ENCODE measurements around the gene MACROD2. TPM values are rescaled to one million over a fixed set of nuclear protein-coding genes. Genes with fewer than 3 reads are reported as not detected.

The MACROD2 gene
- total and polyA plus RNA-seq, 9 donors, result 3.7 to 25.5 (median 7.8) TPM

DNA sequence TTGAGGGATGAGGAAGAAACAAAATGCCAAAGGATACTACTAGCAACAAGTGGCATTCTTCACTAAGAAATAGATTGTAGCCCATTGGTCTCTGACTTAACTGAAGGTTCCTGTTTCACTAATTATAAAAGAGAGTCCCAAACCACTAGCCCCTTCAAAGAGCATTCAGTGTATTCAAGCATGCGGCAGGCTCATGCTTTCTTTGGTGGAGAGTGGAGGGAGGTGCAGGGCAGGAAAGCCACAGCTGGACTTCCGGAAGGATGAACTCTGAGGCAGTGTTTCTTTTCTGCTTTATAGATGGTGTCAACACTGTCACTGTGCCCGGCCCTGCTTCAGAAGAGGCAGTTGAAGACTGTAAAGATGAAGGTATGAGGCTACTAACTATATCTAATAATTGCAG, 1941.9 kb downstream of the MACROD2 start:
- Histone ChIP-seq H3K27ac (no peak overlapping the region), H3K9me3 (no peaks in the 10 kb centered on the region), H3K27me3 (no peaks in the 10 kb centered on the region), H3K4me3 (no peak overlapping the region), H3K4me1 (ENCODE audit: insufficient read depth) (no peaks in the 10 kb centered on the region), H3K36me3 (no peaks in the 10 kb centered on the region)
- TF ChIP-seq POLR2A (IDR thresholded peaks at IDR 0.05), result no peak
- TF ChIP-seq, protein P1, sequence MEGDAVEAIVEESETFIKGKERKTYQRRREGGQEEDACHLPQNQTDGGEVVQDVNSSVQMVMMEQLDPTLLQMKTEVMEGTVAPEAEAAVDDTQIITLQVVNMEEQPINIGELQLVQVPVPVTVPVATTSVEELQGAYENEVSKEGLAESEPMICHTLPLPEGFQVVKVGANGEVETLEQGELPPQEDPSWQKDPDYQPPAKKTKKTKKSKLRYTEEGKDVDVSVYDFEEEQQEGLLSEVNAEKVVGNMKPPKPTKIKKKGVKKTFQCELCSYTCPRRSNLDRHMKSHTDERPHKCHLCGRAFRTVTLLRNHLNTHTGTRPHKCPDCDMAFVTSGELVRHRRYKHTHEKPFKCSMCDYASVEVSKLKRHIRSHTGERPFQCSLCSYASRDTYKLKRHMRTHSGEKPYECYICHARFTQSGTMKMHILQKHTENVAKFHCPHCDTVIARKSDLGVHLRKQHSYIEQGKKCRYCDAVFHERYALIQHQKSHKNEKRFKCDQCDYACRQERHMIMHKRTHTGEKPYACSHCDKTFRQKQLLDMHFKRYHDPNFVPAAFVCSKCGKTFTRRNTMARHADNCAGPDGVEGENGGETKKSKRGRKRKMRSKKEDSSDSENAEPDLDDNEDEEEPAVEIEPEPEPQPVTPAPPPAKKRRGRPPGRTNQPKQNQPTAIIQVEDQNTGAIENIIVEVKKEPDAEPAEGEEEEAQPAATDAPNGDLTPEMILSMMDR (IDR thresholded peaks at IDR 0.05), result no peak
- TF ChIP-seq EP300 (IDR thresholded peaks at IDR 0.05), result no peak
- DNase-seq, result no peak
- 80 to 87% (median 83%) methylated on average over 3 of the region's 3 CpGs for WGBS, 3 donors
- intact Hi-C loops (cut with DNase I), result no loop called here

DNA sequence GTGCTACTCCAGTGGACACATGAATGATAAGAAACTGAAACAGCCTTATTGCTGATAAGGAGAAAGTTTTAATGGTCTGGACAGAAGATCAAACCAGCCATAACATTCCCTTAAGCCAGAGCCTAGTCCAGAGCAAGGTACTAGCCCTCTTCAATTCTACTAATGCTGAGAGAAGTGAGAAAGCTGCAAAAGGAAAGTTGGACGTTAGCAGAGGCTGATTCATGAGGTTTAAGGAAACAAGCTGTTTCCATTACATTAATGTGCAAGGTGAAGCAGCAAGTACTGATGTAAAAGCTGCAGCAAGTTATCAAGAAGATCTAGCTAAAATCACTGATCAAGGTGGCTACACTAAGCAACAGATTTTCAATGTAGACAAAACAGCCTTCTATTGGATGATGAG, 1943.5 kb downstream of the MACROD2 start:
- no peak for DNase-seq
- H3K9me3 ChIP-seq, result no peaks in the 10 kb centered on the region
- H3K27me3 ChIP-seq, result no peaks in the 10 kb centered on the region
- no peaks in the 10 kb centered on the region for H3K36me3 ChIP-seq
- intact Hi-C loops (cut with DNase I), result no loop called here
- TF ChIP-seq, protein P1 (IDR thresholded peaks at IDR 0.05), result no peak
- TF ChIP-seq EP300 (IDR thresholded peaks at IDR 0.05), result no peak
- no peak for TF ChIP-seq POLR2A (IDR thresholded peaks at IDR 0.05)
- no peak overlapping the region for H3K27ac ChIP-seq
- no peak overlapping the region for H3K4me3 ChIP-seq
- H3K4me1 ChIP-seq (ENCODE audit: insufficient read depth), result no peaks in the 10 kb centered on the region
- 78 to 86% (median 80%) methylated on average over 1 of the region's 1 CpG for WGBS, 3 donors

DNA sequence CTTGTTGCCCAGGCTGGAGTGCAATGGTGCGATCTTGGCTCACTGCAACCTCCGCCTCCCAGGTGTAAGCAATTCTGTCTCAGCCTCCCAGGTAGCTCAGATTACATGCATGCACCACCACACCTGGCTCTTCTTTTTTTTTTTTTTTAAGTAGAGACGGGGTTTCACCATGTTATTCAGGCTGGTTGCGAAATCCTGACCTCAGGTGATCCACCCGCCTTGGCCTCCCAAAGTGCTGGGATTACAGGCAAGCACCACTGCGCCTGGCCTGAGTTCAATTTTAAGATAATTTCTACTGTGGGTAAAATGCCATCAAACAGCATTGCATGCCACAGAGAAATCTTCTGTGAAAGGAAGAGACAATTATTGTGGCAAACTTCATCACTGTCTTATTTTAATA, 1944.8 kb downstream of the MACROD2 start:
- Histone ChIP-seq H3K36me3 (no peaks in the 10 kb centered on the region), H3K27me3 (no peaks in the 10 kb centered on the region), H3K4me3 (no peak overlapping the region), H3K9me3 (no peaks in the 10 kb centered on the region), H3K27ac (no peak overlapping the region), H3K4me1 (ENCODE audit: insufficient read depth) (no peaks in the 10 kb centered on the region)
- no peak for TF ChIP-seq POLR2A (IDR thresholded peaks at IDR 0.05)
- WGBS, 3 donors, result 94 to 95% (median 95%) methylated on average over 6 of the region's 6 CpGs
- intact Hi-C loops (cut with DNase I), result no loop called here
- no peak for DNase-seq

DNA sequence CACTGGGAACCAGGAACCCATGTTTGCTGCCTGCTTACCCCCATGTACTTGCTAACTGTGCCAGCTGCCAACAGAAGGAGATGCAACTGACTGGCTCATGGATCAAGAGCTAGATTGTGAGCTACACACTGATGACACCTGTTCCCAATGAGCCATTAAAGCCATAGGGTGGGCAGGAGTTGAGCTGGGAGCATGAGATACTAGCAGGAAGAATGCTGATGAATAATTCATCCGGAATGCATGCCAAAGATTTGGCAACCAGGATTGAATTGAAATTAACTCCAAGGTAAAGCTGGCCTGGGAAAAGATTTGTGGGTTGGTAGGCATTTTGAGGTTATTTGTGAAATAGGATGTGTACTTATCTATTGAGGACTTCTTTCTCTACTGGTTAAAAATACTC, 1946.8 kb downstream of the MACROD2 start:
- DNase-seq, result no peak
- no peaks in the 10 kb centered on the region for H3K27me3 ChIP-seq
- no peak overlapping the region for H3K4me3 ChIP-seq
- no peak overlapping the region for H3K27ac ChIP-seq
- TF ChIP-seq EP300 (IDR thresholded peaks at IDR 0.05), result no peak
- TF ChIP-seq, protein P1 (IDR thresholded peaks at IDR 0.05), result no peak
- no peak for TF ChIP-seq POLR2A (IDR thresholded peaks at IDR 0.05)
- no peaks in the 10 kb centered on the region for H3K9me3 ChIP-seq
- no peaks in the 10 kb centered on the region for H3K36me3 ChIP-seq
- WGBS, 3 donors, result 0 to 53% (median 28%) methylated on average over 1 of the region's 1 CpG
- intact Hi-C loops (cut with DNase I), result no loop called here
- no peaks in the 10 kb centered on the region for H3K4me1 ChIP-seq (ENCODE audit: insufficient read depth)

DNA sequence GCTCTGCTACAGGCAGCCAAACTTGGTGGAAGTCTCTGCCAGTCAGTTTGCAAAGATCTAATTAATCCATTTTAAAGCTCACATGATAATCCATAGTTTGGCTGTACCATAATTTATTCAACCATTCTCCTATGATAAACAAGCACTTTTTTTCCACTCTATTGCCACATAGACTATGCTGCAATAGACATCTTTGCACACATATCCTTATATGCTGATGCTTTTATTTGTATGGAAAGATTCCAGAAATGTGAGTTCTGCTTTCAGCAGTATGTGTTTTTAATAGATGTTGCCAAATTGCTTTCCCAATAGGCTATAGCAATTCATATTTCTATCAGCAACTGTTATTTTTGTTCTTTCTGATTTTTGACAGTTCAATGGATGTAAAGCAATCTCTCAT, 1950.0 kb downstream of the MACROD2 start:
- intact Hi-C loops (cut with DNase I), result no loop called here
- Histone ChIP-seq H3K36me3 (no peaks in the 10 kb centered on the region), H3K4me1 (ENCODE audit: insufficient read depth) (no peaks in the 10 kb centered on the region), H3K9me3 (no peaks in the 10 kb centered on the region), H3K4me3 (no peak overlapping the region), H3K27ac (no peak overlapping the region), H3K27me3 (no peaks in the 10 kb centered on the region)
- TF ChIP-seq EP300 (IDR thresholded peaks at IDR 0.05) (no peak), POLR2A (IDR thresholded peaks at IDR 0.05) (no peak)
- TF ChIP-seq, protein P1 (IDR thresholded peaks at IDR 0.05), result no peak
- no peak for DNase-seq

All from ovary (tissue), 9 donors.